HepG2 (cell line): ENCODE measurements around the gene HBA1. TPM values are rescaled to one million over a fixed set of nuclear protein-coding genes. Genes with fewer than 3 reads are reported as not detected.

Experiments
- GATA4 ChIP-seq: sonication (generic); IDR thresholded peaks from 2 replicates; pipeline ENCODE4 v1.6.1; 2016; ENCODE audit warnings: antibody characterized with exemption, low read depth, borderline replicate concordance
- HIVEP1 ChIP-seq: sonication (generic); formaldehyde crosslinking; IDR thresholded peaks from 2 replicates; pipeline ENCODE4 v1.4.0; 2020; ENCODE audit warnings: mild to moderate bottlenecking, missing genetic modification reagents
- MAZ ChIP-seq, 2 experiments: sonication (generic) in 1 of 2; formaldehyde crosslinking in 1 of 2; IDR thresholded peaks; 2 replicates each; pipeline versions ENCODE4 v1.5.0 to v1.6.1; 2012 to 2020; ENCODE audit warnings: low read depth in 2 of 2, mild to moderate bottlenecking in 2 of 2, borderline replicate concordance in 1 of 2, improper control_type of control experiment in 1 of 2, low read length in 1 of 2, missing genetic modification reagents in 1 of 2, moderate library complexity in 1 of 2
- PAF1 ChIP-seq: IDR thresholded peaks from 2 replicates; pipeline ENCODE4 v1.6.1; 2016; ENCODE audit warnings: missing genetic modification reagents, missing compliant biosample characterization
- PLRG1 ChIP-seq: fragments of 450-650 bp; conservative IDR thresholded peaks from 2 replicates; pipeline ENCODE4 v1.6.1; 2016
- POLR2G ChIP-seq: fragments of 200-400 bp; formaldehyde crosslinking; IDR thresholded peaks from 2 replicates; pipeline ENCODE4 v1.6.1; 2018; ENCODE audit warnings: mild to moderate bottlenecking, low read depth, low read length, moderate library complexity
- RBM39 ChIP-seq: fragments of 200-400 bp; formaldehyde crosslinking; IDR thresholded peaks from one replicate; pipeline ENCODE4 v1.6.1; 2018; ENCODE audit warnings: antibody characterized with exemption, mild to moderate bottlenecking, low read depth, low read length; ENCODE audit not compliant: poor library complexity, severe bottlenecking
- SIN3B ChIP-seq: fragments of 150-350 bp; IDR thresholded peaks from 2 replicates; pipeline ENCODE4 v1.6.1; 2014; ENCODE audit warnings: low read length
- SMC3 ChIP-seq: IDR thresholded peaks from 2 replicates; pipeline ENCODE4 v1.6.1; 2011; ENCODE audit warnings: low read length, improper control_type of control experiment
- SNAPC5 ChIP-seq: sonication (generic); formaldehyde crosslinking; IDR thresholded peaks from 2 replicates; pipeline ENCODE4 v1.8.1; 2023; ENCODE audit warnings: mild to moderate bottlenecking, missing genetic modification reagents, borderline replicate concordance
- TBX3 ChIP-seq: fragments of 450-650 bp; IDR thresholded peaks from 2 replicates; pipeline ENCODE4 v1.6.1; 2017; ENCODE audit warnings: antibody characterized with exemption, mild to moderate bottlenecking, inconsistent platforms, borderline replicate concordance
- TCF12 ChIP-seq, 2 experiments: fragments of 450-650 bp in 1 of 2; sonication (generic) in 1 of 2; formaldehyde crosslinking in 1 of 2; IDR thresholded peaks; 2 replicates each; pipeline versions ENCODE4 v1.6.1 to v1.8.0; 2017 to 2022; ENCODE audit warnings: antibody characterized with exemption in 1 of 2, mild to moderate bottlenecking in 1 of 2, missing genetic modification reagents in 1 of 2, moderate library complexity in 1 of 2
- THAP7 ChIP-seq: sonication (generic); formaldehyde crosslinking; IDR thresholded peaks from 2 replicates; pipeline ENCODE4 v1.8.1; 2023; ENCODE audit warnings: mild to moderate bottlenecking, missing genetic modification reagents
- THRA ChIP-seq: sonication (generic); formaldehyde crosslinking; IDR thresholded peaks from 2 replicates; pipeline ENCODE4 v1.4.0; 2020; ENCODE audit warnings: missing genetic modification reagents, borderline replicate concordance
- ZBTB7B ChIP-seq: sonication (generic); formaldehyde crosslinking; IDR thresholded peaks from 2 replicates; pipeline ENCODE4 v1.4.0; 2020; ENCODE audit warnings: missing genetic modification reagents
- ZKSCAN5 ChIP-seq: sonication (generic); formaldehyde crosslinking; IDR thresholded peaks from 2 replicates; pipeline ENCODE4 v1.5.1; 2020; ENCODE audit warnings: mild to moderate bottlenecking, missing genetic modification reagents
- ZNF136 ChIP-seq: sonication (generic); formaldehyde crosslinking; IDR thresholded peaks from 2 replicates; pipeline ENCODE4 v1.8.1; 2022; ENCODE audit warnings: low read depth, mild to moderate bottlenecking, moderate library complexity, missing genetic modification reagents
- ZNF281 ChIP-seq: sonication (generic); formaldehyde crosslinking; IDR thresholded peaks from 2 replicates; pipeline ENCODE4 v1.4.0; 2020; ENCODE audit warnings: missing genetic modification reagents, borderline replicate concordance
- ZNF446 ChIP-seq: sonication (generic); formaldehyde crosslinking; IDR thresholded peaks from 2 replicates; pipeline ENCODE4 v1.5.0; 2020; ENCODE audit warnings: mild to moderate bottlenecking, missing genetic modification reagents
- ZNF530 ChIP-seq: sonication (generic); formaldehyde crosslinking; IDR thresholded peaks from 2 replicates; pipeline ENCODE4 v1.5.0; 2020; ENCODE audit warnings: low read depth, mild to moderate bottlenecking, missing genetic modification reagents
- ZNF543 ChIP-seq: sonication (generic); formaldehyde crosslinking; IDR thresholded peaks from 2 replicates; pipeline ENCODE4 v1.4.0; 2020; ENCODE audit warnings: mild to moderate bottlenecking, missing genetic modification reagents
- ZNF790 ChIP-seq: sonication (generic); formaldehyde crosslinking; IDR thresholded peaks from 2 replicates; pipeline ENCODE4 v1.8.0; 2022; ENCODE audit warnings: missing genetic modification reagents, mild to moderate bottlenecking, borderline replicate concordance
- ZNF792 ChIP-seq: IDR thresholded peaks from 2 replicates; pipeline ENCODE4 v1.6.1; 2016
- ZNF891 ChIP-seq: sonication (generic); formaldehyde crosslinking; IDR thresholded peaks from 2 replicates; pipeline ENCODE4 v1.5.0; 2020; ENCODE audit warnings: mild to moderate bottlenecking, missing genetic modification reagents
- polyA plus RNA-seq, 8 experiments: library from polyadenylated mRNA; depleted of rRNA in 3 of 8; stranded (reverse) in 7 of 8; unstranded in 1 of 8; fragments of >200 nt; fragmentation: Illumina TruSeq in 4 of 8; extraction: Trizol in 4 of 8; gene quantifications; 2 replicates each; pipeline versions ENCODE4 v1.2.1 to v1.2.3, GENCODE V29; 2011 to 2016; ENCODE audit warnings: low read depth in 4 of 8, missing spikeins in 1 of 8, mixed read lengths in 1 of 8; ENCODE audit not compliant: insufficient read depth in 1 of 8
- total RNA-seq, 5 experiments: library from RNA; depleted of rRNA; stranded (reverse); fragments of >200 nt; fragmentation: Illumina TruSeq; extraction: Trizol; gene quantifications; 2 replicates each; pipeline ENCODE4 v1.2.3, GENCODE V29; 2016; ENCODE audit warnings: low read depth in 1 of 5

HBA1 gene
- total and polyA plus RNA-seq, 2 of the 13 experiments (the other 11 are each of a cell fraction or from before 2014, with no cell fraction given): 0.59 TPM; not detected in 1

- TF ChIP-seq ZNF543: peak; percentile 98
- 0 out of 2 replicates have a peak, but pooled peaks have one; percentile 30 for TF ChIP-seq MAZ (IDR thresholded peaks at IDR 0.05; ENCODE audit: borderline replicate concordance, low read depth, low read length)
- TF ChIP-seq MAZ (CRISPR knock-in tag; IDR thresholded peaks at IDR 0.05; ENCODE audit: low read depth): peak; percentile 98
- TF ChIP-seq SMC3: no peak
- peak; percentile 71; the same call in 1 of the 2 replicates for TF ChIP-seq ZNF136 (CRISPR knock-in tag)
- peak; percentile 60; the same call in 1 of the 2 replicates for TF ChIP-seq ZNF281 (CRISPR knock-in tag)
- TF ChIP-seq PLRG1: no peak
- peak; percentile 92 for TF ChIP-seq ZNF792 (CRISPR knock-in tag)
- no peak for TF ChIP-seq SIN3B
- TF ChIP-seq TCF12 (IDR thresholded peaks at IDR 0.05): no peak
- TF ChIP-seq TCF12 (CRISPR knock-in tag; IDR thresholded peaks at IDR 0.05): peak; percentile 79; the same call in 1 of the 2 replicates
- peak; percentile 98 for TF ChIP-seq ZNF891 (CRISPR knock-in tag)
- TF ChIP-seq ZNF790: peak; percentile 98; the same call in 1 of the 2 replicates
- TF ChIP-seq THAP7 (CRISPR knock-in tag): peak; percentile 89; the same call in 1 of the 2 replicates
- TF ChIP-seq ZBTB7B: peak; percentile 89
- peak; percentile 97 for TF ChIP-seq ZNF446 (CRISPR knock-in tag)
- TF ChIP-seq RBM39: peak; percentile 94
- peak; percentile 95 for TF ChIP-seq SNAPC5 (CRISPR knock-in tag)
- peak; percentile 91; the same call in 1 of the 2 replicates for TF ChIP-seq ZNF530
- peak; percentile 86 for TF ChIP-seq POLR2G
- TF ChIP-seq ZKSCAN5 (CRISPR knock-in tag): 0 out of 2 replicates have a peak, but pooled peaks have one; percentile 8
- TF ChIP-seq THRA (CRISPR knock-in tag): peak; percentile 83
- no peak for TF ChIP-seq GATA4
- no peak; the same call in 1 of the 2 replicates for TF ChIP-seq TBX3
- peak; percentile 92 for TF ChIP-seq HIVEP1
- no peak for TF ChIP-seq PAF1 (CRISPR knock-in tag)
These were observed 4.4 kb downstream of the HBA1 start (continued) for GRCh38 chr16:180681-181564.
